GM21381 (cell line): ENCODE data around the gene HPCAL1.

Experiments used
- ATAC-seq: cut with Tn5 transposase; IDR thresholded peaks from one replicate; pipeline ENCODE4 v1.9.1; 2021; ENCODE audit warnings: mild to moderate bottlenecking, moderate library complexity; ENCODE audit not compliant: unreplicated experiment

The HPCAL1 gene

DNA sequence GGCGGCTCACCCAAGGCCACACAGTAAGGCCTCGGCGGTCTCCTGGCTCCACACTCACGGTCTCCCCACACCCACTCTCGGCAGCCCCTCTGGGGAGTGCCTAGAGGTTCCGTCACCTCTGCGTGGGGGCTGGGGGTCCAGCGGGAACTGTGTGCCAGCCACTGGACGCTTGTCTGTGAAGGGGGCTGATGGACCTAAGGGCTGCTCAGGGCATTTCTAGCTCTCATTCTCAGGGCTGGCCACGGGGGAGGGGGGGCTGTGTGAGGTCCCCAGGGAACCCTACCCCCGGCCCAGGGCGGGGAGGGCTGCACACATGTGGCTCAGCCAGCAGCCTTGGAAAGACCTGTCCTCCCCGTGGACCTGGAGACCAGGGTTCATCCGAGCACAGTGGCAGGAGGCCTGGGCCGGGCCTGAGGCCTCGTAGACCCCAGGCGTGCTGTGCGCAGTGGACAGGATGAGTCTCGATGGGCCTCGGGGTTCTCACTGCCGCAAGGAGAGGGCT lies 172.6 kb downstream of the HPCAL1 start:
- ATAC-seq, result no peak

DNA sequence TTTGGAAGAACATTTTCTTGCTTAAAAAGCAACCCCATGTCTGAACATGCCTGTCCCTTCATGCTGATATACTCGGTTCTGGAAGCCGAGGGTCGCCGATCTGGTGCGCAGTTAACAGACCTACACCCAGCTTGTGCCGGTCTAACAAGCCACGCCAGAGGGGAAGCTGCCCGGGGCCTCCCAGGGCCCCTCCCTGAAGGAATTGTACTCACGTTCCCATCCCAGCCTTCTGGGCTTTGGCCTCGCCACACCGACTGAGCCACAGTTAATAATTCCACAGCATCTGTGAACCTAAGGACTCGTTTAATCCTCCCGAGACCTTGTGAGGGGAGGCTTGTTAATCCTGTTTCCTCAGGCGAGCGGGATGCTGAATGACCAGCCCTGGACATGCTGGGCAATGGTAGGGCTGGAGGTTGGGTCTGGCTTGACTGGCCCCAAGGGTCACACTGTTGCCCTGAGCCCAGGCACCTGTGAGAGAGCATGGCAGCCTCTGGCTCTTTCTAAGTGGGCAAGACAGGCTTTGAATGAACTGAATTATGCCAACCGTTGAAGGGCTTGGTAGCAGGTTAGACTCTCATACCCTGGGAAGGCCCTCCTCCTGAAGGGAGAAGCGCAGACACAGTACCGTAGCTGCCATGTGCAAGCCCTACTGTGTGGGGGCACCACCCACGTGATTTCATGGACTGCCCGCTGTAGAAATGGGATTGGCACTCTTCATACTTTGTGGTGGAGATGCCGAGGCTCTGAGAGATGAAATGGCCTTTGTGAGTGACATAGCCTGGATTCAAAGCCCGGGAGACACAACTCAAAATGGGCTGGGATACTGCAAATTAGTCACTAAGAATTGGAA lies 173.3 kb downstream of the HPCAL1 start:
- ATAC-seq, result no peak

DNA sequence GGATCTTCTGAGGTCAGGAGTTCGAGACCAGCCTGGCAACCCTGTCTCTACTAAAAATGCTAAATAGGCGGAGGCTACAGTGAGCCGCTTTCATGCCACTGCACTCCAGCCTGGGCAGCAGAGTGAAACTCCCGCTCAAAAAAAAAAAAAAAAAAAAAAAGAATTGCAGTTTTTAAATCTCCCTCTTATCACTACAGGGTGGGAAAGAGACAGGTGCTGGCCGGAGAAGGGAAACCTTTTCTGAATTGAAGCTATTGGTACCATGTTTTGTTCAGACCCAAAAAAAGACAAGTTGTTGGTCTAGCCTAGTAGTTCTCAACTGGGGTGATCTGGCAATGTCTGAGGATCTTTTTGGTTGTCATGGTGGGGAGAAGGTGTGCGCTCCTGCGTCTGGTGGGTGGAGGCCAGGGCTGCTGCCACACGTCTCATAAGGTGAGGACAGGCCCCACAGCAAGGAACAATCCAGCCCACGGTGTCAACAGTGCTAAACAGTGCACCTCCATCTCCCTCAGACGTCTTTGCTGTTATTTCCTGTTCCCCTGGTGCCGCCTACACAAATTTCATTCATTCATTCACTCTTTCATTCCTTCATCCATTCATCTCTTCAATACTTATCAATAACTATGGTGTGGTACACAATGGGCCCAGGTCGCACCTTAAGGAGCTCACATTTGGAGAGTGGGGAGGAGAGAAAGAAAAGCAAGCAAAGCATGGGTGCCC lies 174.2 kb downstream of the HPCAL1 start:
- no peak for ATAC-seq
